ENCODE measurements around the gene GTF2A1.

GRCh38 chr14:81193924-81194633 is 26.7 kb downstream of the GTF2A1 start:
- TF ChIP-seq CTCF (conservative IDR thresholded peaks at IDR 0.05), result no peak
- TF ChIP-seq EZH2 (IDR thresholded peaks at IDR 0.05; ENCODE audit: low read depth), result no peak

Measured in PC-9 (cell line).